Measurements from ENCODE around the gene FAAP24. TPM values are rescaled to one million over a fixed set of nuclear protein-coding genes. Genes with fewer than 3 reads are reported as not detected.

FAAP24 gene
- total RNA-seq, 1 experiment from 2014 or later = 4.3 TPM

DNA sequence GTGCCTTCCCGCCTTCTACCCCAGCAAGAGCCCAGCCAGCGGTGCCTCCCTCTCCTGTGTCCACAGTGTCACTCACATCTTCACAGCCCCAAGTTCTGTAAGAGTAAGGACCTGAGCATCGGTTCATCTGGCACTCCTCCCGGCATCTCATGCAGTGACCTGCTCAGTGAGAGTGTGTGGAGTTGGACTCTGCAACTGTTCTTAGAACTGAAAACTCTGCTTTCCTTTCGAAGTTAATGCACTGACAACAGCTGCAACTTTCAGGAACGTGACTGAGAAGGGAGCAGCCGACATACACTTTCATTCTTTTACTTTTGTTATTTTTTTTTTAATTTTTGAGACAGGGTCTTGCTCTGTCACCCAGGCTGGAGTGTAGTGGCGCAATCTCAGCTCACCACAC lies 41.5 kb upstream of the FAAP24 start:
- no peaks in the 10 kb centered on the region for H3K9me3 ChIP-seq (ENCODE audit: low read length)
- intact Hi-C loops (cut with micrococcal nuclease) = no loop called here
- BruUV-seq (replicated peaks) = no TSS peak
- no peak overlapping the region for H3K27ac ChIP-seq (ENCODE audit: low read length)
- no peak for DNase-seq
- no peak overlapping the region for H3K4me3 ChIP-seq (ENCODE audit: low read length)
- no peaks in the 10 kb centered on the region for H3K27me3 ChIP-seq (ENCODE audit: low read length)
- H2AFZ ChIP-seq (ENCODE audit: low read length) = no peak overlapping the region
- H3K36me3 ChIP-seq (ENCODE audit: low read depth, low read length) = no peaks in the 10 kb centered on the region
- ChIA-PET CTCF (no interaction called here), POLR2A (ENCODE audit: unreplicated experiment) (no interaction called here)
- H4K20me1 ChIP-seq (ENCODE audit: low read length) = no peaks in the 10 kb centered on the region
- H3K9ac ChIP-seq (ENCODE audit: low read length) = no peak overlapping the region
- no peak for ATAC-seq
- TF ChIP-seq, protein P1, sequence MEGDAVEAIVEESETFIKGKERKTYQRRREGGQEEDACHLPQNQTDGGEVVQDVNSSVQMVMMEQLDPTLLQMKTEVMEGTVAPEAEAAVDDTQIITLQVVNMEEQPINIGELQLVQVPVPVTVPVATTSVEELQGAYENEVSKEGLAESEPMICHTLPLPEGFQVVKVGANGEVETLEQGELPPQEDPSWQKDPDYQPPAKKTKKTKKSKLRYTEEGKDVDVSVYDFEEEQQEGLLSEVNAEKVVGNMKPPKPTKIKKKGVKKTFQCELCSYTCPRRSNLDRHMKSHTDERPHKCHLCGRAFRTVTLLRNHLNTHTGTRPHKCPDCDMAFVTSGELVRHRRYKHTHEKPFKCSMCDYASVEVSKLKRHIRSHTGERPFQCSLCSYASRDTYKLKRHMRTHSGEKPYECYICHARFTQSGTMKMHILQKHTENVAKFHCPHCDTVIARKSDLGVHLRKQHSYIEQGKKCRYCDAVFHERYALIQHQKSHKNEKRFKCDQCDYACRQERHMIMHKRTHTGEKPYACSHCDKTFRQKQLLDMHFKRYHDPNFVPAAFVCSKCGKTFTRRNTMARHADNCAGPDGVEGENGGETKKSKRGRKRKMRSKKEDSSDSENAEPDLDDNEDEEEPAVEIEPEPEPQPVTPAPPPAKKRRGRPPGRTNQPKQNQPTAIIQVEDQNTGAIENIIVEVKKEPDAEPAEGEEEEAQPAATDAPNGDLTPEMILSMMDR (conservative IDR thresholded peaks at IDR 0.05; ENCODE audit: low read depth, low read length) = no peak
- TF ChIP-seq EZH2phosphoT487 (IDR thresholded peaks at IDR 0.05; ENCODE audit: borderline replicate concordance, low read length) (no peak), EZH2 (IDR thresholded peaks at IDR 0.05; ENCODE audit: low read length, unreplicated experiment) (no peak)
- H3K9me2 ChIP-seq (replicated peaks; ENCODE audit: low read length) = no peaks in the 10 kb centered on the region
- H3K4me2 ChIP-seq (ENCODE audit: low read length) = no peak overlapping the region
- H3K79me2 ChIP-seq (ENCODE audit: low read length) = no peaks in the 10 kb centered on the region
- H3F3A ChIP-seq (ENCODE audit: low read length, unreplicated experiment) = no peaks in the 10 kb centered on the region
- peaks cover 17% of the 10 kb centered on the region for H3K4me1 ChIP-seq (ENCODE audit: insufficient read depth, low read length)

GRCh38 chr19:32933571-32933970 lies 38.5 kb upstream of the FAAP24 start:
- H3K9me2 ChIP-seq (replicated peaks; ENCODE audit: low read length) = no peaks in the 10 kb centered on the region
- H3K27me3 ChIP-seq (ENCODE audit: low read length) = no peaks in the 10 kb centered on the region
- H3K79me2 ChIP-seq (ENCODE audit: low read length) = no peaks in the 10 kb centered on the region
- intact Hi-C loops (cut with micrococcal nuclease) = no loop called here
- ATAC-seq (no peak), DNase-seq (no peak)
- no peak overlapping the region for H3K27ac ChIP-seq (ENCODE audit: low read length)
- no peaks in the 10 kb centered on the region for H3K36me3 ChIP-seq (ENCODE audit: low read depth, low read length)
- no peak overlapping the region for H3K4me3 ChIP-seq (ENCODE audit: low read length)
- peaks cover 12% of the 10 kb centered on the region for H3K4me1 ChIP-seq (ENCODE audit: insufficient read depth, low read length)
- no peak for TF ChIP-seq EZH2 (IDR thresholded peaks at IDR 0.05; ENCODE audit: low read length, unreplicated experiment)
- TF ChIP-seq EZH2phosphoT487 (IDR thresholded peaks at IDR 0.05; ENCODE audit: borderline replicate concordance, low read length) = no peak
- TF ChIP-seq, protein P1 (conservative IDR thresholded peaks at IDR 0.05; ENCODE audit: low read depth, low read length) = no peak
- no peaks in the 10 kb centered on the region for H3K9me3 ChIP-seq (ENCODE audit: low read length)
- no peak overlapping the region for H2AFZ ChIP-seq (ENCODE audit: low read length)
- no peak overlapping the region for H3K4me2 ChIP-seq (ENCODE audit: low read length)
- ChIA-PET CTCF (no interaction called here), POLR2A (ENCODE audit: unreplicated experiment) (no interaction called here)
- H3F3A ChIP-seq (ENCODE audit: low read length, unreplicated experiment) = no peaks in the 10 kb centered on the region
- no peaks in the 10 kb centered on the region for H4K20me1 ChIP-seq (ENCODE audit: low read length)
- H3K9ac ChIP-seq (ENCODE audit: low read length) = no peak overlapping the region
- no TSS peak for BruUV-seq (replicated peaks)

- no peaks in the 10 kb centered on the region for H3K9me3 ChIP-seq (ENCODE audit: low read length)
- H3K27me3 ChIP-seq (ENCODE audit: low read length) = no peaks in the 10 kb centered on the region
- TF ChIP-seq EZH2 (IDR thresholded peaks at IDR 0.05; ENCODE audit: low read length, unreplicated experiment) (no peak), EZH2phosphoT487 (IDR thresholded peaks at IDR 0.05; ENCODE audit: borderline replicate concordance, low read length) (no peak)
- TF ChIP-seq, protein P1 (conservative IDR thresholded peaks at IDR 0.05; ENCODE audit: low read depth, low read length) = no peak
- H3K4me2 ChIP-seq (ENCODE audit: low read length) = no peak overlapping the region
- H3K4me1 ChIP-seq (ENCODE audit: insufficient read depth, low read length) = no peaks in the 10 kb centered on the region
- no peaks in the 10 kb centered on the region for H3K9me2 ChIP-seq (replicated peaks; ENCODE audit: low read length)
- intact Hi-C loops (cut with micrococcal nuclease) = no loop called here
- H3K79me2 ChIP-seq (ENCODE audit: low read length) = no peaks in the 10 kb centered on the region
- no peak overlapping the region for H3K9ac ChIP-seq (ENCODE audit: low read length)
- ChIA-PET CTCF (no interaction called here), POLR2A (ENCODE audit: unreplicated experiment) (no interaction called here)
- no TSS peak for BruUV-seq (replicated peaks)
- no peak for DNase-seq
- H3K4me3 ChIP-seq (ENCODE audit: low read length) = no peak overlapping the region
- no peak overlapping the region for H3K27ac ChIP-seq (ENCODE audit: low read length)
- no peaks in the 10 kb centered on the region for H3K36me3 ChIP-seq (ENCODE audit: low read depth, low read length)
- H4K20me1 ChIP-seq (ENCODE audit: low read length) = no peaks in the 10 kb centered on the region
- H3F3A ChIP-seq (ENCODE audit: low read length, unreplicated experiment) = no peaks in the 10 kb centered on the region
- no peak for ATAC-seq
- no peak overlapping the region for H2AFZ ChIP-seq (ENCODE audit: low read length)
Measured at GRCh38 chr19:32935629-32936028, 36.4 kb upstream of the FAAP24 start.
